ENCODE results near the gene ANKS6. TPM values are rescaled to one million over a fixed set of nuclear protein-coding genes. Genes with fewer than 3 reads are reported as not detected.

Gene ANKS6
- total RNA-seq, 1 donor from 2014 or later = 17.3 TPM

GRCh38 chr9:98774746-98775145 is 21.6 kb downstream of the ANKS6 start:
- DNase-seq (ENCODE audit: extremely low read depth, low read depth, low spot score) = no peak

- DNase-seq (ENCODE audit: extremely low read depth, low read depth, low spot score) = no peak
Measured at GRCh38 chr9:98773721-98774120, 22.6 kb downstream of the ANKS6 start.

- no peak for DNase-seq (ENCODE audit: extremely low read depth, low read depth, low spot score)
Measured at GRCh38 chr9:98772364-98773155, 23.8 kb downstream of the ANKS6 start.

GRCh38 chr9:98771209-98771874 is 25.0 kb downstream of the ANKS6 start:
- DNase-seq (ENCODE audit: extremely low read depth, low read depth, low spot score) = no peak

- no peak for DNase-seq (ENCODE audit: extremely low read depth, low read depth, low spot score)
Measured at GRCh38 chr9:98770717-98771116, 25.6 kb downstream of the ANKS6 start.

- DNase-seq (ENCODE audit: extremely low read depth, low read depth, low spot score) = no peak
Measured at GRCh38 chr9:98768344-98768743, 28.0 kb downstream of the ANKS6 start.

GRCh38 chr9:98767915-98768314 is 28.4 kb downstream of the ANKS6 start:
- no peak for DNase-seq (ENCODE audit: extremely low read depth, low read depth, low spot score)

GRCh38 chr9:98767196-98767595 is 29.2 kb downstream of the ANKS6 start:
- DNase-seq (ENCODE audit: extremely low read depth, low read depth, low spot score) = no peak

- no peak for DNase-seq (ENCODE audit: extremely low read depth, low read depth, low spot score)
Measured at GRCh38 chr9:98766586-98766985, 29.8 kb downstream of the ANKS6 start.

GRCh38 chr9:98765256-98765655 is 31.1 kb downstream of the ANKS6 start:
- DNase-seq (ENCODE audit: extremely low read depth, low read depth, low spot score) = no peak

- no peak for DNase-seq (ENCODE audit: extremely low read depth, low read depth, low spot score)
Measured at GRCh38 chr9:98763986-98764745, 32.2 kb downstream of the ANKS6 start.

- no peak for DNase-seq (ENCODE audit: extremely low read depth, low read depth, low spot score)
Measured at GRCh38 chr9:98760231-98760630, 36.1 kb downstream of the ANKS6 start.

GRCh38 chr9:98755006-98755618 is 41.2 kb downstream of the ANKS6 start:
- DNase-seq (ENCODE audit: extremely low read depth, low read depth, low spot score) = no peak

- no peak for DNase-seq (ENCODE audit: extremely low read depth, low read depth, low spot score)
Measured at GRCh38 chr9:98751210-98751609, 45.1 kb downstream of the ANKS6 start.

- no peak for DNase-seq (ENCODE audit: extremely low read depth, low read depth, low spot score)
Measured at GRCh38 chr9:98750364-98751060, 45.8 kb downstream of the ANKS6 start.

- no peak for DNase-seq (ENCODE audit: extremely low read depth, low read depth, low spot score)
Measured at GRCh38 chr9:98747476-98747875, 48.9 kb downstream of the ANKS6 start.

GRCh38 chr9:98745470-98745869 is 50.9 kb downstream of the ANKS6 start:
- no peak for DNase-seq (ENCODE audit: extremely low read depth, low read depth, low spot score)

GRCh38 chr9:98743818-98744611 is 52.3 kb downstream of the ANKS6 start:
- DNase-seq (ENCODE audit: extremely low read depth, low read depth, low spot score) = no peak

- no peak for DNase-seq (ENCODE audit: extremely low read depth, low read depth, low spot score)
Measured at GRCh38 chr9:98743329-98743728, 53.0 kb downstream of the ANKS6 start.
